Measurements from ENCODE around the gene DSCAML1.

DSCAML1 gene

DNA sequence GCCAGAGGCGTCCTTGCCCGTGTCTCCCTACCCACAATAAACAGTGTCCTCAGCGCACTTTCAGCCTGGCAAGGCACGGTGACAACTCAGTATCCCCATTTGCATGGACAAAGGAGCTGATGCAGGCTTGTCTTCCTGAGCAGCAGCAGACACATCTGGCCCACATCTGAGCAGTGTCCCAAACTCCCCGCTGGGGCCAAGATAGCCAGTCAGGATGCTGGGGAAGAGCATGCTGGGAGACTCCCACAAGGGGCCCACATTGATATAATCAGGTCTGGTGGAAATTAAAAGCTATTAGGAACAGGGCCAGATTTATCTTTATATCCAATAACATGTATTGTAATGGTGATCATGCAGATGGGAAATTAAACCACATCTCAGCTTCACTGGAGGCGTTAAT lies 24.7 kb downstream of the DSCAML1 start:
- no peak overlapping the region for H2BK120ac ChIP-seq (ENCODE audit: low read depth, low read length)
- H2BK12ac ChIP-seq (ENCODE audit: low read length), result no peak overlapping the region
- H3K14ac ChIP-seq (ENCODE audit: low read length), result no peak overlapping the region
- no peak overlapping the region for H3K4me3 ChIP-seq (ENCODE audit: low read length in 2 of 2)
- no peak overlapping the region for H2AK5ac ChIP-seq (ENCODE audit: low read depth, low read length)
- no peak overlapping the region for H2BK5ac ChIP-seq (ENCODE audit: low read length)
- no peak overlapping the region for H3K27ac ChIP-seq (replicated peaks; ENCODE audit: low read length)
- H3K4me1 ChIP-seq (ENCODE audit: control insufficient read depth in 2 of 2, insufficient read depth in 1 of 2, low read depth in 1 of 2, low read length in 2 of 2), result peaks cover 0 to 2% of the 10 kb centered on the region in 2 donors
- no CpG with 5 or more reads among the region's 6 CpGs for WGBS, 2 donors (ENCODE audit: extremely low coverage in 2 of 2, insufficient read length in 2 of 2, insufficient replicate concordance in 1 of 2)
- H4K8ac ChIP-seq (ENCODE audit: low read depth, low read length), result no peak overlapping the region
- H3K4me2 ChIP-seq (ENCODE audit: insufficient read depth, low read length, poor library complexity, severe bottlenecking), result no peak overlapping the region
- H2BK15ac ChIP-seq (ENCODE audit: low read length), result no peak overlapping the region
- no peak overlapping the region for H2AFZ ChIP-seq (ENCODE audit: low read length)
- no peak overlapping the region for H3K9ac ChIP-seq (ENCODE audit: low read depth, low read length, poor library complexity)
- peaks cover 0 to 40% (median 2%) of the 10 kb centered on the region in 3 experiments for H3K27me3 ChIP-seq (ENCODE audit: control insufficient read depth in 3 of 3, insufficient read depth in 3 of 3, low read depth in 1 of 3, low read length in 3 of 3)
- no peak overlapping the region for H3K4ac ChIP-seq (ENCODE audit: low read length)
- peak overlapping the region; percentile 36 for H3K18ac ChIP-seq (ENCODE audit: low read length)
- H3K23ac ChIP-seq (ENCODE audit: low read depth, low read length, poor library complexity), result no peak overlapping the region
- DNase-seq (ENCODE audit: low spot score), result no peak
- H3K9me3 ChIP-seq (replicated peaks in 1 of 2; ENCODE audit: control insufficient read depth in 2 of 2, insufficient read depth in 1 of 2, low read depth in 1 of 2, low read length in 2 of 2), result no peaks in the 10 kb centered on the region
- no peaks in the 10 kb centered on the region for H3K79me1 ChIP-seq (ENCODE audit: low read depth, low read length)
- no peak overlapping the region for H4K91ac ChIP-seq (ENCODE audit: low read depth, low read length, poor library complexity)
- no peaks in the 10 kb centered on the region for H3K36me3 ChIP-seq (replicated peaks in 1 of 2; ENCODE audit: control insufficient read depth in 2 of 2, insufficient read depth in 2 of 2, low read length in 2 of 2)

DNA sequence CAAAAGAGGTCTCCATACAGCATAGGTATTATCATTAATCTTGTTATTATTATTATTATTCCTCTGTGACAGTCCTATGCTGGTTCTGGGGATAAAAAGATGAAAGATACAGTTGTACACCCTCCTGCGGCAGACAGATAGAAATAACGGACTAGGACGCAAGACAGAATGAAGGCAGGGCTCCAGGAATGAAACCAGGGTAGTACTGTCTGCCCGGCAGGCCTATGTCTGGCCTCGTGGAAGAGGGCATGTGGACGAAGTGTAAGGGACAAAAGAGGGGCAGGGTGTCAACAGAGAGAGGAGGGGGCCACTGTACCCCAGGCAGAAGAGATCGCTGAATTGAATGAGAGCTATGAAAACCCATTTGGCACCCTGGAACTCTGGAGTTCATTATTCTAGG lies 25.2 kb downstream of the DSCAML1 start:
- no peak overlapping the region for H3K4ac ChIP-seq (ENCODE audit: low read length)
- H3K9ac ChIP-seq (ENCODE audit: low read depth, low read length, poor library complexity), result no peak overlapping the region
- no peak overlapping the region for H2BK5ac ChIP-seq (ENCODE audit: low read length)
- H3K23ac ChIP-seq (ENCODE audit: low read depth, low read length, poor library complexity), result no peak overlapping the region
- no peak overlapping the region for H2BK120ac ChIP-seq (ENCODE audit: low read depth, low read length)
- DNase-seq (ENCODE audit: low spot score), result no peak
- no peak overlapping the region for H2BK15ac ChIP-seq (ENCODE audit: low read length)
- no CpG with 5 or more reads among the region's 7 CpGs for WGBS, 2 donors (ENCODE audit: extremely low coverage in 2 of 2, insufficient read length in 2 of 2, insufficient replicate concordance in 1 of 2)
- H3K27ac ChIP-seq (replicated peaks; ENCODE audit: low read length), result no peak overlapping the region
- H2AK5ac ChIP-seq (ENCODE audit: low read depth, low read length), result no peak overlapping the region
- H3K4me1 ChIP-seq (ENCODE audit: control insufficient read depth in 2 of 2, insufficient read depth in 1 of 2, low read depth in 1 of 2, low read length in 2 of 2), result peaks cover 0 to 2% of the 10 kb centered on the region in 2 donors
- no peaks in the 10 kb centered on the region for H3K9me3 ChIP-seq (replicated peaks in 1 of 2; ENCODE audit: control insufficient read depth in 2 of 2, insufficient read depth in 1 of 2, low read depth in 1 of 2, low read length in 2 of 2)
- no peak overlapping the region for H3K18ac ChIP-seq (ENCODE audit: low read length)
- H3K27me3 ChIP-seq (ENCODE audit: control insufficient read depth in 3 of 3, insufficient read depth in 3 of 3, low read depth in 1 of 3, low read length in 3 of 3), result peaks cover 0 to 39% (median 2%) of the 10 kb centered on the region in 3 experiments
- no peak overlapping the region for H2AFZ ChIP-seq (ENCODE audit: low read length)
- no peaks in the 10 kb centered on the region for H3K36me3 ChIP-seq (replicated peaks in 1 of 2; ENCODE audit: control insufficient read depth in 2 of 2, insufficient read depth in 2 of 2, low read length in 2 of 2)
- H3K79me1 ChIP-seq (ENCODE audit: low read depth, low read length), result no peaks in the 10 kb centered on the region
- H4K8ac ChIP-seq (ENCODE audit: low read depth, low read length), result no peak overlapping the region
- H3K14ac ChIP-seq (ENCODE audit: low read length), result no peak overlapping the region
- no peak overlapping the region for H2BK12ac ChIP-seq (ENCODE audit: low read length)
- H4K91ac ChIP-seq (ENCODE audit: low read depth, low read length, poor library complexity), result no peak overlapping the region
- no peak overlapping the region for H3K4me3 ChIP-seq (ENCODE audit: low read length in 2 of 2)
- H3K4me2 ChIP-seq (ENCODE audit: insufficient read depth, low read length, poor library complexity, severe bottlenecking), result no peak overlapping the region

DNA sequence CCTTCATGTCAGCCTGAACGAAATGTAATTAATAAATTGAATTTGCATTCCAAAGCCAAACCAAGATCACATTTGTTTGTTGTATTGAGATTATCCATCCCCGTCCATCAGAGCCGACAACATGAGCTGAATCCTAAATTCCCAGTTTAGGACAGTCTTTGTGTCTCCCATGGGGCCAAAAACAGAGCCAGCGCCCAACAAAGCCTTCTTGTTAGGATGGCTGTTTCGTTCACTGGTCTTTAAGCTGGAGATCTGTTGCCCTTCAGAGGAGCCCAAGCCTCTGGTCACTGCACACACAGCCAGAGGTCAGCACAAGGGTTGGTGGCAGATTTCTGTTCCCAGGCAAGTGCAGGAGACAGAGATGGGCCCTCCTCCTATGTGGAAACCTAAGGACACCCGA lies 25.8 kb downstream of the DSCAML1 start:
- H3K27me3 ChIP-seq (ENCODE audit: control insufficient read depth in 3 of 3, insufficient read depth in 3 of 3, low read depth in 1 of 3, low read length in 3 of 3), result peaks cover 0 to 41% (median 0%) of the 10 kb centered on the region in 3 experiments
- no peaks in the 10 kb centered on the region for H3K9me3 ChIP-seq (replicated peaks in 1 of 2; ENCODE audit: control insufficient read depth in 2 of 2, insufficient read depth in 1 of 2, low read depth in 1 of 2, low read length in 2 of 2)
- H3K4ac ChIP-seq (ENCODE audit: low read length), result no peak overlapping the region
- H2AFZ ChIP-seq (ENCODE audit: low read length), result no peak overlapping the region
- H3K4me3 ChIP-seq (ENCODE audit: low read length in 2 of 2), result no peak overlapping the region
- no peak overlapping the region for H3K18ac ChIP-seq (ENCODE audit: low read length)
- no peak overlapping the region for H3K14ac ChIP-seq (ENCODE audit: low read length)
- H2BK15ac ChIP-seq (ENCODE audit: low read length), result no peak overlapping the region
- H2AK5ac ChIP-seq (ENCODE audit: low read depth, low read length), result no peak overlapping the region
- no peak overlapping the region for H2BK5ac ChIP-seq (ENCODE audit: low read length)
- no peaks in the 10 kb centered on the region for H3K36me3 ChIP-seq (replicated peaks in 1 of 2; ENCODE audit: control insufficient read depth in 2 of 2, insufficient read depth in 2 of 2, low read length in 2 of 2)
- no peak overlapping the region for H2BK120ac ChIP-seq (ENCODE audit: low read depth, low read length)
- no peaks in the 10 kb centered on the region for H3K79me1 ChIP-seq (ENCODE audit: low read depth, low read length)
- H3K4me2 ChIP-seq (ENCODE audit: insufficient read depth, low read length, poor library complexity, severe bottlenecking), result no peak overlapping the region
- H3K4me1 ChIP-seq (ENCODE audit: control insufficient read depth in 2 of 2, insufficient read depth in 1 of 2, low read depth in 1 of 2, low read length in 2 of 2), result peaks cover 0 to 2% of the 10 kb centered on the region in 2 donors
- no peak overlapping the region for H3K27ac ChIP-seq (replicated peaks; ENCODE audit: low read length)
- no peak overlapping the region for H4K91ac ChIP-seq (ENCODE audit: low read depth, low read length, poor library complexity)
- no peak overlapping the region for H3K9ac ChIP-seq (ENCODE audit: low read depth, low read length, poor library complexity)
- DNase-seq (ENCODE audit: low spot score), result no peak
- H2BK12ac ChIP-seq (ENCODE audit: low read length), result no peak overlapping the region
- no CpG with 5 or more reads among the region's 6 CpGs for WGBS, 2 donors (ENCODE audit: extremely low coverage in 2 of 2, insufficient read length in 2 of 2, insufficient replicate concordance in 1 of 2)
- H4K8ac ChIP-seq (ENCODE audit: low read depth, low read length), result no peak overlapping the region
- H3K23ac ChIP-seq (ENCODE audit: low read depth, low read length, poor library complexity), result no peak overlapping the region

DNA sequence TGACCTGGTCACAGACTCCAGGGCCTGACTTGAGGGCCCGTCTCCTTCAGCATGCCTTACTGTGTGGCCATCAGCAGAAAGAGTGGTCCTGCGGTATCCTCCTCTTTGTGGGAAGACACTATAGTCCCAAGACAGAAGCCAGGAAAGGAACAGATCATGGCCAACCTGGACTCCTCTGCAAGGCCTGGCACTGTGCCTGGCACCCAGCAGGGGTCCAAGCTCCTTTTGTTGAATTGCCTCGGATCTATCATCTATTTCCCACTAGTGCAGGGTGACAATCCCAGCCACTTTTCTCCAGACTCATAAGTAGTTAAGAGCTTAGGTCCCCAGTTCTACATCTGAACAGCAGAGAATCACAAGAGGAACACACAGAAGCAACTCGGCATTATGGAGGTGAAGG lies 27.0 kb downstream of the DSCAML1 start:
- Histone ChIP-seq H3K79me1 (ENCODE audit: low read depth, low read length) (no peaks in the 10 kb centered on the region), H3K14ac (ENCODE audit: low read length) (no peak overlapping the region), H2BK120ac (ENCODE audit: low read depth, low read length) (no peak overlapping the region), H3K18ac (ENCODE audit: low read length) (no peak overlapping the region), H3K4me3 (ENCODE audit: low read length in 2 of 2) (no peak overlapping the region), H2BK5ac (ENCODE audit: low read length) (no peak overlapping the region), H3K9ac (ENCODE audit: low read depth, low read length, poor library complexity) (no peak overlapping the region), H3K4me2 (ENCODE audit: insufficient read depth, low read length, poor library complexity, severe bottlenecking) (no peak overlapping the region), H3K23ac (ENCODE audit: low read depth, low read length, poor library complexity) (no peak overlapping the region), H2BK15ac (ENCODE audit: low read length) (no peak overlapping the region), H3K4me1 (ENCODE audit: control insufficient read depth in 2 of 2, insufficient read depth in 1 of 2, low read depth in 1 of 2, low read length in 2 of 2) (peaks cover 0 to under 1% of the 10 kb centered on the region in 2 donors), H3K4ac (ENCODE audit: low read length) (no peak overlapping the region), H2BK12ac (ENCODE audit: low read length) (no peak overlapping the region), H3K27me3 (ENCODE audit: control insufficient read depth in 3 of 3, insufficient read depth in 3 of 3, low read depth in 1 of 3, low read length in 3 of 3) (peaks cover 0 to 44% (median 0%) of the 10 kb centered on the region in 3 experiments), H2AK5ac (ENCODE audit: low read depth, low read length) (no peak overlapping the region), H3K27ac (replicated peaks; ENCODE audit: low read length) (no peak overlapping the region), H3K9me3 (replicated peaks in 1 of 2; ENCODE audit: control insufficient read depth in 2 of 2, insufficient read depth in 1 of 2, low read depth in 1 of 2, low read length in 2 of 2) (no peaks in the 10 kb centered on the region), H4K8ac (ENCODE audit: low read depth, low read length) (no peak overlapping the region), H3K36me3 (replicated peaks in 1 of 2; ENCODE audit: control insufficient read depth in 2 of 2, insufficient read depth in 2 of 2, low read length in 2 of 2) (no peaks in the 10 kb centered on the region), H2AFZ (ENCODE audit: low read length) (no peak overlapping the region), H4K91ac (ENCODE audit: low read depth, low read length, poor library complexity) (no peak overlapping the region)
- DNase-seq (ENCODE audit: low spot score), result no peak
- WGBS, 2 donors (ENCODE audit: extremely low coverage in 2 of 2, insufficient read length in 2 of 2, insufficient replicate concordance in 1 of 2), result no CpG with 5 or more reads among the region's 4 CpGs
